Spleen (tissue), 7 donors: ENCODE data around the gene ENOX1.

Source experiments
- POLR2A ChIP-seq, 3 donors: fragments of 450-650 bp; IDR thresholded peaks; one replicate each; pipeline ENCODE4 v1.5.1; 2017; ENCODE audit warnings: antibody characterized with exemption in 3 of 3, mild to moderate bottlenecking in 1 of 3
- TF ChIP-seq, protein P1 (sequence below), 11 experiments: fragments of 200-600 bp in 7 of 11; fragments of 450-650 bp in 4 of 11; sonication (generic) in 4 of 11; IDR thresholded peaks in 8 of 11; conservative IDR thresholded peaks in 3 of 11; 1 replicate in 7 of 11; 2 replicates in 4 of 11; pipeline versions ENCODE4 v1.4.0 to v1.8.0; 2016 to 2021; ENCODE audit warnings: antibody characterized with exemption in 11 of 11, inconsistent platforms in 4 of 11, mild to moderate bottlenecking in 1 of 11
- donor health status: DM: no; HTN: no; CAD: no; lungs with moderate emphysema.
- donor health status: DM: no; HTN: no; CAD: no.
- donor health status: DM: no; HTN: no; CAD: no.

DNA sequence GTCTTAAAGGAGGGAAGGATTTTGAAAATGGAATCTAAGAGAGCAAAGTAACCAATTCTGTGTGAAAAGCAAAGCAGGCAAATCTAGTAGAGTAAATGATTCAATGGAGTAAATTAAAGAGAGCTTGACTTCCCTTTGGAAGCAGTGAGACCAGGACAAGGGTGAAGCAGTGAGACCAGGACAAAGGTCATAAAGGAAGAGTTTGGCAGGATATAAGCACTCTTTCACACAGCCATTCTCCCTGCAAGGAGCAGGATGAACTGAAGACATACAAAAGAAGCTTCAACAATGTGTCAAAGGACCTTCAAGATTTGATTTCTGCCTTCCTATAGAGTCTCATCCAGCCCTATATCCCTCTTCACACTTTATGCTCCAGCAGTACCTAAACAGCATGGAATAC, 123.8 kb downstream of the ENOX1 start:
- no peak for TF ChIP-seq POLR2A (IDR thresholded peaks at IDR 0.05)
- TF ChIP-seq, protein P1, sequence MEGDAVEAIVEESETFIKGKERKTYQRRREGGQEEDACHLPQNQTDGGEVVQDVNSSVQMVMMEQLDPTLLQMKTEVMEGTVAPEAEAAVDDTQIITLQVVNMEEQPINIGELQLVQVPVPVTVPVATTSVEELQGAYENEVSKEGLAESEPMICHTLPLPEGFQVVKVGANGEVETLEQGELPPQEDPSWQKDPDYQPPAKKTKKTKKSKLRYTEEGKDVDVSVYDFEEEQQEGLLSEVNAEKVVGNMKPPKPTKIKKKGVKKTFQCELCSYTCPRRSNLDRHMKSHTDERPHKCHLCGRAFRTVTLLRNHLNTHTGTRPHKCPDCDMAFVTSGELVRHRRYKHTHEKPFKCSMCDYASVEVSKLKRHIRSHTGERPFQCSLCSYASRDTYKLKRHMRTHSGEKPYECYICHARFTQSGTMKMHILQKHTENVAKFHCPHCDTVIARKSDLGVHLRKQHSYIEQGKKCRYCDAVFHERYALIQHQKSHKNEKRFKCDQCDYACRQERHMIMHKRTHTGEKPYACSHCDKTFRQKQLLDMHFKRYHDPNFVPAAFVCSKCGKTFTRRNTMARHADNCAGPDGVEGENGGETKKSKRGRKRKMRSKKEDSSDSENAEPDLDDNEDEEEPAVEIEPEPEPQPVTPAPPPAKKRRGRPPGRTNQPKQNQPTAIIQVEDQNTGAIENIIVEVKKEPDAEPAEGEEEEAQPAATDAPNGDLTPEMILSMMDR (IDR thresholded peaks at IDR 0.05 in 8 of 11, conservative IDR thresholded peaks at IDR 0.05 in 3 of 11): no peak
